Endothelial cell of coronary artery (primary cell): Measurements from ENCODE around the gene RB1. TPM values are rescaled to one million over a fixed set of nuclear protein-coding genes. Genes with fewer than 3 reads are reported as not detected.

Experiments
- total RNA-seq: library from RNA; depleted of rRNA; stranded (reverse); fragments of >200 nt; gene quantifications from 2 replicates; pipeline ENCODE4 v1.2.3, GENCODE V29; 2014

Gene RB1
- 31.1 and 35.3 TPM in 2 replicates for total RNA-seq

DNA sequence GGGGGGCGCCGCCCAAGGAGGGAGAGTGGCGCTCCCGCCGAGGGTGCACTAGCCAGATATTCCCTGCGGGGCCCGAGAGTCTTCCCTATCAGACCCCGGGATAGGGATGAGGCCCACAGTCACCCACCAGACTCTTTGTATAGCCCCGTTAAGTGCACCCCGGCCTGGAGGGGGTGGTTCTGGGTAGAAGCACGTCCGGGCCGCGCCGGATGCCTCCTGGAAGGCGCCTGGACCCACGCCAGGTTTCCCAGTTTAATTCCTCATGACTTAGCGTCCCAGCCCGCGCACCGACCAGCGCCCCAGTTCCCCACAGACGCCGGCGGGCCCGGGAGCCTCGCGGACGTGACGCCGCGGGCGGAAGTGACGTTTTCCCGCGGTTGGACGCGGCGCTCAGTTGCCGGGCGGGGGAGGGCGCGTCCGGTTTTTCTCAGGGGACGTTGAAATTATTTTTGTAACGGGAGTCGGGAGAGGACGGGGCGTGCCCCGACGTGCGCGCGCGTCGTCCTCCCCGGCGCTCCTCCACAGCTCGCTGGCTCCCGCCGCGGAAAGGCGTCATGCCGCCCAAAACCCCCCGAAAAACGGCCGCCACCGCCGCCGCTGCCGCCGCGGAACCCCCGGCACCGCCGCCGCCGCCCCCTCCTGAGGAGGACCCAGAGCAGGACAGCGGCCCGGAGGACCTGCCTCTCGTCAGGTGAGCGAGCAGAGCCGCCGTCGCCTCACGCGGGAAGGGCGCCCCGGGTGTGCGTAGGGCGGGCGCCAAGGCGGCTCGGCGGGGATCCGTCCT lies at the start of gene RB1:
Gene RB1 (plus strand): TSS at position 393 of the 784 bp plus-strand sequence. CDS start 162 bp downstream, at position 555.

DNA sequence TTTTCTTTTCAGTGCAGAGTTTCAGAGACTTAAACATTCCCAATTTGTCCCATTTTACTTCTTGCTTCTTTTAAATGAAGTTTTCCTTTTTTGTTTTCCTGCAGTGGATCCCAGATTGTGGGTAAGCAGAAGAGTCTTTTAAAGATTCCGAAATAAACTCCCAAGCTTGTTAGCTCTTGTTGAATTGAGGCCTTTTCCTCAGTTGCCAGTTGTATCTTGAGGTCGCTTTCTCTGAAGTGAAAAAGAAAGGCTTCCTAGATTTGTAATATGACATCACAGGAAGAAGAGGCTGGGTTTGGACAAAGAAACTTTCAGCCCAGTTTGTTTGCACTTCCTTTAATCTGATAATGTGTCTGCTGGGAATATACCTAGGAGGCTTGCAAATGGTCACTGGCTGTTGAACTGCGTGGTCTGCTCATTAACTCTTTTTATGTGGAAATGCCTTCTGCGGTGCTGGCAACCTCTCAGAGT lies 109.4 kb downstream of the RB1 start, which contains the start of gene LPAR6:
Gene LPAR6 (minus strand): TSS at position 233 of the 471 bp plus-strand sequence. CDS start 690 bp downstream, outside the sequence.

Other genes starting within 250 kb of the RB1 start
- gene MED4, start 208.6 kb upstream of the RB1 start, total RNA-seq: 24.4 and 27.2 TPM in 2 replicates
- gene ITM2B, start 70.5 kb upstream of the RB1 start, total RNA-seq: 68.6 and 118 TPM in 2 replicates
- 17.0 and 19.1 TPM in 2 replicates for gene LPAR6, start 109.4 kb downstream of the RB1 start, total RNA-seq
- 7.5 and 8.2 TPM in 2 replicates for gene RCBTB2, start 229.3 kb downstream of the RB1 start, total RNA-seq